ENCODE measurements around the gene PDE6G.

The PDE6G gene

DNA sequence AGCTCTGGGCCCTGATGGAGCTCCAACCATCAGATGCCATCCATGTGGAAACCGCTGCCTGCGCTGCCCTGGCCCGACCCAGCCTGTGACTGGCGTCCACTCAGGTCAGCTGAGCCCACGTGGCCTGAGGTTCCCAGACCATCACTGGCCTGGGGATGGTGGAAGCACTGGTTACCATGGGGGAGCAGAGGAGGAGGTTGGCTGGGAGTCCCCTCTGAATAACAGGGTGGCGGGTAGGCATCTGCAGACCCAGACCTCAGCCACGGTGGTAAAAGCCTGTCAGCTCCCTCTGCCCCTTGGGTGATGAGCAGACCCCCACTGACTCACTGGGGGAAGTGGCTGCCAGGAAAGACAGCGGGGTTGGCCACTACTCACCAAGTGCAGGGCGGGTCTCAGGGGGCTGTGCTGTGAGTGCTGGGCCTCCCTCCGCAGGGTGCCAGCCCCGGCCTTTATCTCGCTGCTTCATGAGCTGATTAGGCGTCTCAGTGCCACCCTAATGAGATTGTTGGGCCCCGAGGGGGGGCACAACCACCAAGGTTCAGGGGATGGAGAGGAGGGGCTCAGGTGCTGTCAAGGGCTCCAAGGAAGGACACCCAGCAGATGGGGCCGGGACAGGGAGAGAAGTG is at the start of gene PDE6G:
PDE6G (minus strand) TSS at position 425 of the 626 bp plus-strand sequence. CDS start 3,237 bp downstream, outside the sequence.
- no peak for DNase-seq (ENCODE audit: low spot score)

DNA sequence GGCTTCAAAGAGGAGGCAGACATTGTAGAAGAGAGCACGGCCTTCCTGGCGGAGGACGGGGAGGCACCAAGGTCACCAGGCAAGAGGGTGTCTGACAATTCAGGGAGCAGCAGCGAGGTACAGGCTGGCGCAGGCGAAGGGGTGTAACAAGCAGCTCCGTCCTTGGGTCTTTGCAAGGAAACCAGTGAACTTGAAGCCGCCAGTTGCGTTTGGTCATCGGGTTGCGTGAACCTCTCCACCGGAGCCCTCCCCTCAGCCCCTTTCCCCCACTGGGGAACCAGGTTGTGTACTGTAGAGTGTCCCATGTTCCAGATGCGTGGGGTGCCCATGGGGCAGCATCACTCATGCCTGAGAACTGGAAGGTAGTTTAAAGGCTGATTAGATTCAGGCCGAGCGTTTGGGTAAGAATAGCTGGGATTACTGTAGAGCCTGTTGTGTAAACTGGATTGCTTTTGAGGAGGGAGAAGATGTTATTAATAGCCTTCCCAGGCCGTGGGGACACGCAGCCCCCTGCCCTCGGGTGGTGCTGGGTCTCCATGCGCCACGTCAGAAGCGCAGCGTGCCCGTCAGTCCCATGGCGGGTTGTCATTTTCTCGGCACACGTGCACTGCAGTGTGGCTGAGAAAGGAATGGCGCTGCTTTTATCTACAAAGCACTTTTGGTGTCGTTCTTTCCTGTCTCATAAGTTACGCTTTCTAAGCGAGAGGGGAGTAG is 49.3 kb upstream of the PDE6G start:
- no peak for DNase-seq (ENCODE audit: low spot score)

- no peak for DNase-seq (ENCODE audit: low spot score)
Observed at GRCh38 chr17:81703747-81704654, 47.7 kb upstream of the PDE6G start.

DNA sequence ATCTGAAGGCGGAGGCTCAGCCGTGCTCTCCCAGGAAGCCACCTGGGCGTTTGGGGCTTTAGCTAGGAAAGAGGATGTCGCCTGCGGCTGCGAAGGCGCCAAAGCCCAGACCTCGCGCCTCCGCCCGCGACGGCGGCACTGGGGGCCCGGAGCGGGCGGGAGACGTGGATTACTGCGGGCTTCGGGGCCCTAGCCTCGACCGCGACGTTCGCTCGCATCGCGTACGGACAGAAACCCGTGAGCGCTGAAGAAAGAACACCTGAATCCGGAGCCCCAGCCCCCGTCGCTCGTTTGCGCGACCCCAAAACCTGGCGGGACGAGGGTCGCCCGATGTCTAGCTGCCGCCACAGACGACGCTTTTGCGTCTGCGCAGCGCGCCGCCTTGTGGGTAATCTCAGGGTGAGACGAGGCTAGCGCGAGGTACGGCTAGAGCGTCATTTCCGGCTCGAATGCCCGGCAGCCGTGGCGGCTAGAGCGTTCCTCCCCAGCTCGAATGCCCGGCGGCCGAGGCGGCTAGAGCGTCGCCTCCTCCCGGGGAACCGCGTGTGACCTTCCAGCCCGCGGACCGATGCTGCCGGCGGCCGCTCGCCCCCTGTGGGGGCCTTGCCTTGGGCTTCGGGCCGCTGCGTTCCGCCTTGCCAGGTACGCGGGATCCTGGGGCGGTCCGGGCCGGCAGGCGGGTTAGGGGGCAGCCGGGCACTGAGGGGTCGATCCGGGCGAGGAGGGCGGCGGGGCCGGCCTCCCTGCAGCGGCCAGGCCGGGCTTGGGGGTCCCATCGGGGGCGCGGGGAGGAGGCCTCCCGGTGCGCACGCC is 46.8 kb upstream of the PDE6G start, which contains the start of gene MRPL12:
MRPL12 (plus strand) TSS at position 434 of the 813 bp plus-strand sequence; CDS start at position 569, 135 bp downstream.
- peak; percentile 97 for DNase-seq (ENCODE audit: low spot score)

- no peak for DNase-seq (ENCODE audit: low spot score)
Observed at GRCh38 chr17:81701288-81702071, 45.1 kb upstream of the PDE6G start.

DNA sequence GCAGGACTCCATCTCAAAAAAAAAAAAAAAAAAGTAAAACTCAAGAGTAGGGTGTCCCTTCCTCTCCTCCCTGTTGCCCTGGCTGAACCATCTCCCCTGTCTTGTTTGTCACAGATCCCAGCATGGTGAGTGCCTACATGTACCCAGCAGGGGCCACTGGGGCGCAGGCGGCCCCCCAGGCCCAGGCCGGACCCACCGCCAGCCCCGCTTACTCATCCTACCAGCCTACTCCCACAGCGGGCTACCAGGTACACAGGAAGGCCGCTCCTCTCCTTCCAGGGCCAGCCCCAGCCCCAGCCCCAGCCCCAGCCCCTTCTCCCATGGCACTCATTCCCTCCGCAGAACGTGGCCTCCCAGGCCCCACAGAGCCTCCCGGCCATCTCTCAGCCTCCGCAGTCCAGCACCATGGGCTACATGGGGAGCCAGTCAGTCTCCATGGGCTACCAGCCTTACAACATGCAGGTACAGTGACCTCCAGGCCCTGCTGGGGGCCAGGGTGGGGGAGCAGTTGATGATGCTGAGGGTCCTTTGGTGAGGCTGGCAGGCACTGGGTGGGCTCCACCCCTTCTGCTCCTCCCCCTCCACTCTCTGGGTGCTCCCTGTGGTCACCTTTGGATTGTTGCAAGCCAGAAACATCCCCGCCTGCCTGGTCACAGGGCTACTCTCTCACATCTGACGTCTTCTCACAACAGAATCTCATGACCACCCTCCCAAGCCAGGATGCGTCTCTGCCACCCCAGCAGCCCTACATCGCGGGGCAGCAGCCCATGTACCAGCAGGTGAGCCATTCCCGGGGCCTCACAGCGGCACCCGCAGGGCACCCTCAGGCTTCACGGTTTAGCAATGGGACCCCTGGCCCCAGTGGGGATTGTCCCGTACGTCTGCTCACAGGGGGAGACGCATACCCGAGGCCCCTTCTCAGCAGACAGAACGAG is 44.3 kb upstream of the PDE6G start:
- DNase-seq (ENCODE audit: low spot score) = no peak

DNA sequence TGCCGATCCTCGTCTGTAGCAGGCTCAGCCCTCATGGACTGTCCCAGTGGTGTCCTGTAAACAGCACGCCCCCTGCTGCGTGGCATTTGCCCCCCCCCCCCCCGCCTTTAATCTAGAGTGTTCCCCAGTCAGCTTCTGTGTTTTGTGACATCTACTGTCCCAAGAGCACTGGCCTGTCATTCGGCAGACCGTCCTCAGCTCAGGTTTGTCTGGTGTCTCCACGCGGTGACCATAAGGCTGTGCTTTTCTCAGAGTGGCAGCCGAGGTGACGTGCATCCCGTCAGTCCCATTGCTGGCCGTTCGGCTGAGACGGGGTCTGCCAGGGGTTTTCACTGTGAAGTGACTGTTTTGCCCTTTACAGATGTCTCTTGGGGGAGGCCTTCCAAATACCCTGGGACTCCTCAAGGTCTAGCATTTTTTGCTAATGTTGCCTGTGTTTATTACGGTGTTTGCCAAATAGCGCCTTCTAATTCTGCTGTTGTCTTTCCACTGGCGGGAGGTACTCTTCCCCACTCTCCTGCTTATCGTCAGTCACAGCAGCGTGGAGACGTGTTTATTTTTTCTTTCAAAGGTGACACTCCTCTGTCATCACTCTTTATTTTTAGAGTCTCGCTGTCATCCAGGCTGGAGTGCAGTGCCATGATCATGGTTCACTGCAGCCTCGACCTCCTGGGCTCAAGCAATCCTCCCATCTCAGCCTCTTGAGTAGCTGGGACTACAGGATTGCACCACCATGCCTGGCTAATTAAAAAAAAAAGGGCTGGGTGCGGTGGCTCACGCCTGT is 41.1 kb upstream of the PDE6G start:
- DNase-seq (ENCODE audit: low spot score) = no peak

GRCh38 chr17:81696218-81696941 is 40.0 kb upstream of the PDE6G start:
- DNase-seq (ENCODE audit: low spot score) = no peak

- no peak for DNase-seq (ENCODE audit: low spot score)
Observed at GRCh38 chr17:81695801-81696200, 39.5 kb upstream of the PDE6G start.

- no peak for DNase-seq (ENCODE audit: low spot score)
Observed at GRCh38 chr17:81695211-81695610, 38.9 kb upstream of the PDE6G start.

DNA sequence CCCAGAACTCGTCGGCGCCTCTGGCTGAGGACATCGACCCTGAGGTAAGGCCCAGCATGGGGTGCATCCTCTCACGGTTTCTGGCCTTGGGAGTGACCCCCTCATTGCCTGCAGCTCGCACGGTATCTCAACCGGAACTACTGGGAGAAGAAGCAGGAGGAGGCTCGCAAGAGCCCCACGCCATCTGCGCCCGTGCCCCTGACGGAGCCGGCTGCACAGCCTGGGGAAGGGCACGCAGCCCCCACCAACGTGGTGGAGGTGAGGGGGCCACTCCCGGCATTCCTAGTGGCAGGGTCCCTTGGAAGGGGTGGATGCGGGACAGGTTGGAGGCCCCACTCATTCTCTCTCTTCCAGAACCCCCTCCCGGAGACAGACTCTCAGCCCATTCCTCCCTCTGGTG is 38.5 kb upstream of the PDE6G start:
- DNase-seq (ENCODE audit: low spot score) = no peak

DNA sequence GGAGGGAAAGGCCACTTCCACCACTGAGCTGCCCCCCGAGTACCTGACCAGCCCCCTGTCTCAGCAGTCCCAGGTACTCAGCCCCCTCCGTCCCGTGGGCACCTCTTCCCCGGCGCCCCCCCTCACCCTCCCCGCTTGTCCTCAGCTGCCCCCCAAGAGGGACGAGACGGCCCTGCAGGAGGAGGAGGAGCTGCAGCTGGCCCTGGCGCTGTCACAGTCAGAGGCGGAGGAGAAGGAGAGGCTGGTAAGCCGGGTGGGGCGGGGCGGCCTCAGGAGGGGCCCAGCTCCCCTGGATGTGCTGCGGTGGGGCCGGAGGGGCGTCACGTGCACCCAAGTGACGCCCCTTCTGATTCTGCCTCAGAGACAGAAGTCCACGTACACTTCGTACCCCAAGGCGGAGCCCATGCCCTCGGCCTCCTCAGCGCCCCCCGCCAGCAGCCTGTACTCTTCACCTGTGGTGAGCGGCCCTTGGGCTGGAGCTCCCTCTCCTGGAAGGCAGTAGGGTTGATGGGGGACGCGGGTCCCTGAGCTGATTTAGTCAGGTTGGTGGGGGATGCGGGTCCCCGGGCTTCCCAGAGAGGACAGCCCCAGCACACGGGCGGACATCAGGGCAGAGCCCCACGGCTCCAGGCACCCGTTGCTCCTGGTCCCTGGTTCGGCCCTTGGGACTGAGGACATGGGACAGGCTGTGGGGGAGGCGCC is 37.3 kb upstream of the PDE6G start:
- DNase-seq (ENCODE audit: low spot score) = no peak

- DNase-seq (ENCODE audit: low spot score) = no peak
Observed at GRCh38 chr17:81691608-81692007, 35.3 kb upstream of the PDE6G start.

DNA sequence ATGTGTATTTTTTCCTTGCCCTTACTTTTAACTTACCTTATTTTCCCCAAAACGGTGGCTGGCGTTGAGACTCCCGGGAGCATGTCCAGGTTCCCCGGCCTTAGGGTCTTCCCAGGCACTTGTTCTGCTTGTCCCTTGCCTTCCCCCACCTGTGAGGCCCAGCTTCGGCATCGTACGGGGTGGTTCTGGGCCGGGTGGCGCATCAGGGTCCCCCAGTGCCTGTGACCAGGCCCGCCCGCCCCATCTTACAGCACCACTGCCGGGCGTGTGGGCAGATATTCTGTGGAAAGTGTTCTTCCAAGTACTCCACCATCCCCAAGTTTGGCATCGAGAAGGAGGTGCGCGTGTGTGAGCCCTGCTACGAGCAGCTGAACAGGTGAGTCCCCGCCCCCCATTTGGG is 34.9 kb upstream of the PDE6G start:
- no peak for DNase-seq (ENCODE audit: low spot score)

DNA sequence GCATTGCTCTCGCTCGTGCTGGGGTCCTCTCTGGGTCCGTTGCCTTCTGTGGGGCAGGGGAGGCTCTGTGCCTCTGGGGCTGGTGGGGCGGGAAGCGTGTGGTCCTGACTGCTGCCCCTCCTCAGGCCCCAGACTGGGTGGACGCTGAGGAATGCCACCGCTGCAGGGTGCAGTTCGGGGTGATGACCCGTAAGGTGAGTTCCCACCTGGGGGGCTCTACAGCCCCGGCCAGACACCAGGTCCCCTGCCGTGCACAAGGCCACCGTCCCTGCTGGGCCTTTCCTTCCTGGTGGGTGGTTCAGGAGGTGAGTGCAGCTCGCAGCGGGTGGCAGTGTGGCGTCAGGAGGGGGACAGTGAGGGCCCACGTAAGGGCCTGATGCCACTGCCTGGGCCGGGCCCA is 34.2 kb upstream of the PDE6G start:
- DNase-seq (ENCODE audit: low spot score) = no peak

DNA sequence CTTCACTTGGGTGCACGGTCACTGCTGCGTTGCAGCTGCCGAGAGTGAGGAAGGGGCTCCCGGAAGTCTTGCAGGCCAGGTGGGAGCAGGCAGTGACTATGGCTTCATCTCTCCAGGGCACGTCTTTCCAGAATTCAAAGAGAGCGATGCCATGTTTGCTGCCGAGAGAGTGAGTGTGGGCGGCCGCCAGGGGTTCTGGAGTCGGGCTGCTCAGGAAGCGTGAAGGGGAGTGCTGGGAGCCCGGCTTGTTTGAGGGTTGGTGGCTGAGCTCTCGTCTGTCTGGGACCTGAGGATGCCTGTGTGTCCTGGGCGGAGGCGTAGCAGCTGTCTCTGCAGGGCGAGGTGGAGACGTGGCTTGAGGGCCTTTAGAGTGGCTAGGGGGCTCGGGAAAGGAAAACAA is 33.7 kb upstream of the PDE6G start:
- no peak for DNase-seq (ENCODE audit: low spot score)

DNA sequence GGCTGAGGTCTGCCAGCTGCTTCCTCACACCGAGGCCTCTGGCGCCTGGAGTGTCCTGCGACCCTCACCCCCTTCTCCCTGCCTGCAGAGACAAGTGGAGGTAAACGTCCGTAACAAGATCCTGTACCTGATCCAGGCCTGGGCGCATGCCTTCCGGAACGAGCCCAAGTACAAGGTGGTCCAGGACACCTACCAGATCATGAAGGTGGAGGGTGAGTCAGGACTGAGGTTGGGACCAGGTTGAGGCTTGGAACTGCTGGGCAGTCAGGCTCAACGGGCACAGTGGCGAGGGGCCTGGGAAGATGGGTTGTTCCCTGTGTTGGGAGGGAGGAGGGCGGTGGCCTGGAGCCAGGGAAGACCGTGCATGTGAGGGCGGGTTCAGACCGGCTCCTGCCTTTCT is 32.3 kb upstream of the PDE6G start:
- no peak for DNase-seq (ENCODE audit: low spot score)

All from AG08395 (cell line).